ENCODE results near the gene FSTL5. TPM values are rescaled to one million over a fixed set of nuclear protein-coding genes. Genes with fewer than 3 reads are reported as not detected.

The FSTL5 gene
- total and polyA plus RNA-seq, 9 of the 15 experiments (the other 6 are each of a cell fraction or from before 2014, with no cell fraction given): 0.09 to 3.1 (median 0.50) TPM; not detected in 1

GRCh38 chr4:162131256-162131655, 32.5 kb downstream of the FSTL5 start (continued):
- TF ChIP-seq, protein P1, sequence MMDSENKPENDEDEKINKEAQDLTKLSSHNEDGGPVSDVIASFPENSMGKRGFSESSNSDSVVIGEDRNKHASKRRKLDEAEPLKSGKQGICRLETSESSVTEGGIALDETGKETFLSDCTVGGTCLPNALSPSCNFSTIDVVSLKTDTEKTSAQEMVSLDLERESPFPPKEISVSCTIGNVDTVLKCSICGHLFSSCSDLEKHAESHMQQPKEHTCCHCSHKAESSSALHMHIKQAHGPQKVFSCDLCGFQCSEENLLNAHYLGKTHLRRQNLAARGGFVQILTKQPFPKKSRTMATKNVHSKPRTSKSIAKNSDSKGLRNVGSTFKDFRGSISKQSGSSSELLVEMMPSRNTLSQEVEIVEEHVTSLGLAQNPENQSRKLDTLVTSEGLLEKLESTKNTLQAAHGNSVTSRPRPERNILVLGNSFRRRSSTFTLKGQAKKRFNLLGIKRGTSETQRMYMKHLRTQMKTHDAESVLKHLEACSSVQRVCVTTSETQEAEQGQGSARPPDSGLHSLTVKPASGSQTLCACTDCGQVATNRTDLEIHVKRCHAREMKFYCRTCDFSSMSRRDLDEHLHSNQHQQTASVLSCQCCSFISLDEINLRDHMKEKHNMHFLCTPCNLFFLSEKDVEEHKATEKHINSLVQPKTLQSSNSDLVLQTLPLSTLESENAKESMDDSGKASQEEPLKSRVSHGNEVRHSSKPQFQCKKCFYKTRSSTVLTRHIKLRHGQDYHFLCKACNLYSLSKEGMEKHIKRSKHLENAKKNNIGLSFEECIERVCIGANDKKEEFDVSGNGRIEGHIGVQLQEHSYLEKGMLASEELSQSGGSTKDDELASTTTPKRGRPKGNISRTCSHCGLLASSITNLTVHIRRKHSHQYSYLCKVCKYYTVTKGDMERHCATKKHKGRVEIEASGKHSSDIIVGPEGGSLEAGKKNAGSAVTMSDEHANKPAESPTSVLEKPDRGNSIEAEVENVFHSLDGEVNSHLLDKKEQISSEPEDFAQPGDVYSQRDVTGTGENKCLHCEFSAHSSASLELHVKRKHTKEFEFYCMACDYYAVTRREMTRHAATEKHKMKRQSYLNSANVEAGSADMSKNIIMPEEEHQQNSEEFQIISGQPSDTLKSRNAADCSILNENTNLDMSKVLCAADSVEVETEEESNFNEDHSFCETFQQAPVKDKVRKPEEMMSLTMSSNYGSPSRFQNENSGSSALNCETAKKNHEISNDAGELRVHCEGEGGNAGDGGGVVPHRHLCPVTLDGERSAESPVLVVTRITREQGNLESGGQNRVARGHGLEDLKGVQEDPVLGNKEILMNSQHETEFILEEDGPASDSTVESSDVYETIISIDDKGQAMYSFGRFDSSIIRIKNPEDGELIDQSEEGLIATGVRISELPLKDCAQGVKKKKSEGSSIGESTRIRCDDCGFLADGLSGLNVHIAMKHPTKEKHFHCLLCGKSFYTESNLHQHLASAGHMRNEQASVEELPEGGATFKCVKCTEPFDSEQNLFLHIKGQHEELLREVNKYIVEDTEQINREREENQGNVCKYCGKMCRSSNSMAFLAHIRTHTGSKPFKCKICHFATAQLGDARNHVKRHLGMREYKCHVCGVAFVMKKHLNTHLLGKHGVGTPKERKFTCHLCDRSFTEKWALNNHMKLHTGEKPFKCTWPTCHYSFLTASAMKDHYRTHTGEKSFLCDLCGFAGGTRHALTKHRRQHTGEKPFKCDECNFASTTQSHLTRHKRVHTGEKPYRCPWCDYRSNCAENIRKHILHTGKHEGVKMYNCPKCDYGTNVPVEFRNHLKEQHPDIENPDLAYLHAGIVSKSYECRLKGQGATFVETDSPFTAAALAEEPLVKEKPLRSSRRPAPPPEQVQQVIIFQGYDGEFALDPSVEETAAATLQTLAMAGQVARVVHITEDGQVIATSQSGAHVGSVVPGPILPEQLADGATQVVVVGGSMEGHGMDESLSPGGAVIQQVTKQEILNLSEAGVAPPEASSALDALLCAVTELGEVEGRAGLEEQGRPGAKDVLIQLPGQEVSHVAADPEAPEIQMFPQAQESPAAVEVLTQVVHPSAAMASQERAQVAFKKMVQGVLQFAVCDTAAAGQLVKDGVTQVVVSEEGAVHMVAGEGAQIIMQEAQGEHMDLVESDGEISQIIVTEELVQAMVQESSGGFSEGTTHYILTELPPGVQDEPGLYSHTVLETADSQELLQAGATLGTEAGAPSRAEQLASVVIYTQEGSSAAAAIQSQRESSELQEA (IDR thresholded peaks at IDR 0.05; ENCODE audit: low read depth): no peak

DNA sequence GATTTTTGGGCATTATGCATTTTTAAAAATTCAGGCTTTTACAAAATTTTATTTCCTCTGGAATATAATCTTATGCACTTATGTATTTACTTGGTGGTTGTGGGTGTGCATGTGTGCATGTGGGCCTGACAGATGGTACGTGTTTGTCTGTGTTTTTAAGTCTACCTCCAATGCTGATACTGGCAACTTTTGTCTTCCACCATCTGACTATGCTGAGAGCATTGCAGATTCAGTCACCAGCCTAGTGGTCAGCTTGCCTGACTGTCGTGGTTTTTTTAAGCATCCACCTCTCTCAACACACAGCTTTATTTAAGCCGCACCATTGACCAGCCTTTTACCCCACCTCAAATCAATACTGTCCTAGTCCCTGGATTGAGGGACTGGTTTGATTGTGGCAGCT, 37.1 kb downstream of the FSTL5 start:
- Histone ChIP-seq H3K4me3 (no peak overlapping the region), H4K20me1 (replicated peaks; ENCODE audit: control insufficient read depth, insufficient read depth, low read length) (no peaks in the 10 kb centered on the region), H3K36me3 (ENCODE audit: control insufficient read depth, insufficient read depth, low read length) (no peaks in the 10 kb centered on the region), H2AFZ (ENCODE audit: low read depth, low read length) (no peak overlapping the region), H3K4me1 (replicated peaks in 1 of 2; ENCODE audit: control insufficient read depth in 2 of 2, insufficient read depth in 2 of 2, low read length in 2 of 2) (no peaks in the 10 kb centered on the region), H3K9ac (ENCODE audit: insufficient read depth in 1 of 2, low read depth in 2 of 2, low read length in 2 of 2) (no peak overlapping the region), H3K27ac (ENCODE audit: extremely low read depth, low read depth, low read length) (no peak overlapping the region), H3K9me1 (ENCODE audit: control insufficient read depth, insufficient read depth, low read length) (no peaks in the 10 kb centered on the region), H3K9me3 (replicated peaks; ENCODE audit: control insufficient read depth, insufficient read depth, low read depth, low read length) (no peaks in the 10 kb centered on the region), H3K79me2 (ENCODE audit: control insufficient read depth, insufficient read depth, low read length) (no peaks in the 10 kb centered on the region), H3K4me2 (ENCODE audit: insufficient read depth, low read length) (no peak overlapping the region), H3K27me3 (ENCODE audit: control insufficient read depth in 2 of 2, insufficient read depth in 2 of 2, low read length in 2 of 2) (no peaks in the 10 kb centered on the region)
- FAIRE-seq (no peak), ATAC-seq (no peak), DNase-seq (ENCODE audit: extremely low read depth in 1 of 4, low spot score in 3 of 4) (no peak)
- CTCF ChIA-PET (ENCODE audit: low intra/inter-chr PET ratio): no interaction called here
- WGBS (ENCODE audit: insufficient coverage, low coverage, missing lambda C conversion rate): no CpG with 5 or more reads among the region's 3 CpGs
- no TSS peak for BruUV-seq (replicated peaks)
- in situ Hi-C loops (cut with MboI): no loop called here
- POLR2A ChIA-PET: no interaction called here
- intact Hi-C loops (cut with micrococcal nuclease): no loop called here
- no peak for TF ChIP-seq SMARCB1 (IDR thresholded peaks at IDR 0.05; ENCODE audit: insufficient read length, low read depth)
- TF ChIP-seq, protein P2, sequence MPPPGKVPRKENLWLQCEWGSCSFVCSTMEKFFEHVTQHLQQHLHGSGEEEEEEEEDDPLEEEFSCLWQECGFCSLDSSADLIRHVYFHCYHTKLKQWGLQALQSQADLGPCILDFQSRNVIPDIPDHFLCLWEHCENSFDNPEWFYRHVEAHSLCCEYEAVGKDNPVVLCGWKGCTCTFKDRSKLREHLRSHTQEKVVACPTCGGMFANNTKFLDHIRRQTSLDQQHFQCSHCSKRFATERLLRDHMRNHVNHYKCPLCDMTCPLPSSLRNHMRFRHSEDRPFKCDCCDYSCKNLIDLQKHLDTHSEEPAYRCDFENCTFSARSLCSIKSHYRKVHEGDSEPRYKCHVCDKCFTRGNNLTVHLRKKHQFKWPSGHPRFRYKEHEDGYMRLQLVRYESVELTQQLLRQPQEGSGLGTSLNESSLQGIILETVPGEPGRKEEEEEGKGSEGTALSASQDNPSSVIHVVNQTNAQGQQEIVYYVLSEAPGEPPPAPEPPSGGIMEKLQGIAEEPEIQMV (tag; conservative IDR thresholded peaks at IDR 0.05; ENCODE audit: low read depth): no peak
- TF ChIP-seq, protein P3, sequence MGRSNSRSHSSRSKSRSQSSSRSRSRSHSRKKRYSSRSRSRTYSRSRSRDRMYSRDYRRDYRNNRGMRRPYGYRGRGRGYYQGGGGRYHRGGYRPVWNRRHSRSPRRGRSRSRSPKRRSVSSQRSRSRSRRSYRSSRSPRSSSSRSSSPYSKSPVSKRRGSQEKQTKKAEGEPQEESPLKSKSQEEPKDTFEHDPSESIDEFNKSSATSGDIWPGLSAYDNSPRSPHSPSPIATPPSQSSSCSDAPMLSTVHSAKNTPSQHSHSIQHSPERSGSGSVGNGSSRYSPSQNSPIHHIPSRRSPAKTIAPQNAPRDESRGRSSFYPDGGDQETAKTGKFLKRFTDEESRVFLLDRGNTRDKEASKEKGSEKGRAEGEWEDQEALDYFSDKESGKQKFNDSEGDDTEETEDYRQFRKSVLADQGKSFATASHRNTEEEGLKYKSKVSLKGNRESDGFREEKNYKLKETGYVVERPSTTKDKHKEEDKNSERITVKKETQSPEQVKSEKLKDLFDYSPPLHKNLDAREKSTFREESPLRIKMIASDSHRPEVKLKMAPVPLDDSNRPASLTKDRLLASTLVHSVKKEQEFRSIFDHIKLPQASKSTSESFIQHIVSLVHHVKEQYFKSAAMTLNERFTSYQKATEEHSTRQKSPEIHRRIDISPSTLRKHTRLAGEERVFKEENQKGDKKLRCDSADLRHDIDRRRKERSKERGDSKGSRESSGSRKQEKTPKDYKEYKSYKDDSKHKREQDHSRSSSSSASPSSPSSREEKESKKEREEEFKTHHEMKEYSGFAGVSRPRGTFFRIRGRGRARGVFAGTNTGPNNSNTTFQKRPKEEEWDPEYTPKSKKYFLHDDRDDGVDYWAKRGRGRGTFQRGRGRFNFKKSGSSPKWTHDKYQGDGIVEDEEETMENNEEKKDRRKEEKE (IDR thresholded peaks at IDR 0.05; ENCODE audit: borderline replicate concordance in 1 of 2, control insufficient read depth in 1 of 2, low read depth in 2 of 2, low read length in 1 of 2): no peak
- TF ChIP-seq MYBL2 (IDR thresholded peaks at IDR 0.05; ENCODE audit: low read depth): no peak
- no peak for TF ChIP-seq MYBL2 (CRISPR knock-in tag; IDR thresholded peaks at IDR 0.05; ENCODE audit: borderline replicate concordance)
- no peak for TF ChIP-seq RHOXF2B (CRISPR knock-in tag; conservative IDR thresholded peaks at IDR 0.05)
- no peak for TF ChIP-seq HLTF (IDR thresholded peaks at IDR 0.05)
